Activated CD4-positive, alpha-beta T cell treated with anti-CD3 and anti-CD28 coated beads for 24 hours (primary cell): ENCODE measurements around the gene CIRBP.
"Not testable (repeated sequence)": the region's sequence is repeated elsewhere in the genome, so short reads cannot be mapped to it uniquely, and the experiment has no call there.

ENCODE experiments used
- DNase-seq, 2 donors: peaks; one replicate each; pipeline ENCODE4 v3.0.0-alpha.2; 2020; ENCODE audit warnings: low read depth in 2 of 2

Gene CIRBP

DNA sequence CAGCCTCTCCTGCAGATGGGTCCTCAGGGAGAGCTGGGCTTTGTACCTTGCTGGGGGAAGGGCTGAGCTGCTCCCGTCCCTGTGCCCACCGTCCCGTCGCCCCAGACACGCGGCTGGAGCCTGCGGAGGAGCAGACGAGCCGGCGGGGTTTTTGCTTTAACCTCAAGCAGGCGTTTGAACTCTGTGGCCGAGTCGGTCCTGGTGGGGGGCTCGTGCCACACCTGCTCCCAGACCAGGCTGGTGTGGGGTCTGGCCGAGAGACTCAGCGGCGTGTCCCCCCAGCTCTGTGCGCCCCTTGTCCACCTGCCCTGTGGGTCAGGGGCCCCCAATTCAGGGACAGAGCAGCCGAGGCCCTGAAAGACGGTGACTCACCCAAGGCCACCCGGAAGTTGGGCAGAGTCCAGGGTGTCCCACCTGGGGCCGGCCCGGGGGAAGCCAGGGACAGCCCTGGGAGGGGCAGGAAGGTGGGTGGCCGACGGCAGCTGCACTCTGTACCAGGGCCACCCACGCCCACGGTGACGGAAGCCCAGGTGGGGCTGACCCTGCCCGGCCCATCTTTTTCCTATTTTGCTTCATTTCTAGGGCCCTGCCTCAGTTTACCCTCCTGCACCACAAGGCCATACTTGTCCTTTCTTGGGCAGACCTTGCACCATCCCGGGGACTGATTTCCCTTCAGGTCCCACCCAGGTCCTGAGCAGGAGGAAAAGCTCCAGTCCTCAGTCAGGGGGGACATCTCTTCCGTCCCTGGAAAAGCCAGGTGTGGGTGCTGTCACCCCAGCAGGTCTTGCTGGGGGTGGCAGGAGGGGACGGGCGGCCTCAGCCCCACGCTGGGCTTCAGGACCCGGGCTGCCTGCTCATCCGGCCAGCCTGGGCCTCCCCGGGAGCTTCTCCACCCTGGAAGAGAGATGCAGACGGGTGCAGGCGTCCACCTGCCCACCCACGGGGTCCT, 21.8 kb downstream of the CIRBP start:
- no peak for DNase-seq

DNA sequence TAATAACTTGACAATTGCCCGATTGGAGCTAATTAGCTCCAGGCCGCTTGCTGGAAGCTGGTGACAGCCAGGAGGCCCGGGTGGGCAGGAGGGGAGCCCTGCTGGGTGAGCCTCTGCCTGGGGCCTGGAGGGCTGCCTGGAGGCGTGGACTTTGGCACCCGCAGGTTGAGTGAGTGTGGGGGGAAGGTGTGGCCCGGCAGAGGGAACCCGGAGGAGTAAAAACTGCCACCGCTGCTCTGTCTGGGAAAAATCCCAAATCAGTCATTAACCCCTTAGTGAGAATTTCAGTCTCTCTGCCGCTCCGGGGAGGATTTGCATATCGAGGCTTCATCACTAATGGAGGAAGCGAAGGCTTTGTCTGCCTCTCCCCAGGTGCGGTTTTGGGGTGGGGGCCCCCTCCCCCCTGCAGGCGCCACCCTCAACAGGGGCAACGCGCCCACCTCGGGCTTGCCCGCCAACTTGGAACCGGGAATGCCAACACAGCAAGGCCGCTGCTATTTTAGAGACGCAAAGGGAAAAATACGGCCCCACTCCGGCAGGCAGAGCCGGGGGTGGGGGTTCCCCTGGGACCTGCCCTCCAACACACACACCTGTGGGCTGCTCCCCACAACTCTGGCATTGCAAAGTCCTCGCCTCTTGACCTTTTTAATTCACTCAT, 22.8 kb downstream of the CIRBP start:
- DNase-seq = no peak

DNA sequence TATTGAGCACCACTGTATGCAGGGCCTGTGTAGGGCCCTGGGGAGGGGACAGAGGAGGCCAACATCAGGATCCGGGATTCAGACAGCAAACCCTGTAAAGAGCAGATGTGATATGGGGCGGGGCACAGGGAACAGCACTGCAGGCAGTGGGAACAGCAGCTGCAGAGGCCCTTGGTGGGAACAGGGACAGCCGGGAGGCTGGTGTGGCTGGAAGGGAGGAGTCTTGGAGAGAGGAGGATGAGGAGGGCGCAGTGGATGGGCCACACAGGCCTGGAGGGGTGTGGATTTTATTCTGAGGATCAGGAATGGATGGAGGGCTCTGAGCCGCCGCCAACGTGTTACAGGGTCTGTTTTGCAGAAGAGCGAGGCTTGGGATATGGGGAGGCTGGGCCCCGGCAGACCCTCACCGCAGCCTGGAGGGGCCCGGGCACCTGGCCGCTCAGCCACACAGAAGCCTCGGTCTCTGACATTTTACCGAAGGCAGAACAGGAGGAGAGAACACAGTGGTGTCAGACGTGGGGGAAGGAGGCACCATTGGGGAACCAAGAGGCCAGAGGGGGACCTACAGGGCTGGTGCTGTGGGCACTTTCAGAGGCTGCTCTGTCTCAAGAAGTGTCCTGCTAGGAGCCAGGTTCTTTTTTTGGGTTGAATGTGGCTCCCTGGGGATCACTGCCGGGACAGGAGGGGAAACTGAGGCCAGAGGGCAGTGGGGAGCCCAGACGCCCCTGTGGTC, 23.5 kb downstream of the CIRBP start:
- no peak for DNase-seq

DNA sequence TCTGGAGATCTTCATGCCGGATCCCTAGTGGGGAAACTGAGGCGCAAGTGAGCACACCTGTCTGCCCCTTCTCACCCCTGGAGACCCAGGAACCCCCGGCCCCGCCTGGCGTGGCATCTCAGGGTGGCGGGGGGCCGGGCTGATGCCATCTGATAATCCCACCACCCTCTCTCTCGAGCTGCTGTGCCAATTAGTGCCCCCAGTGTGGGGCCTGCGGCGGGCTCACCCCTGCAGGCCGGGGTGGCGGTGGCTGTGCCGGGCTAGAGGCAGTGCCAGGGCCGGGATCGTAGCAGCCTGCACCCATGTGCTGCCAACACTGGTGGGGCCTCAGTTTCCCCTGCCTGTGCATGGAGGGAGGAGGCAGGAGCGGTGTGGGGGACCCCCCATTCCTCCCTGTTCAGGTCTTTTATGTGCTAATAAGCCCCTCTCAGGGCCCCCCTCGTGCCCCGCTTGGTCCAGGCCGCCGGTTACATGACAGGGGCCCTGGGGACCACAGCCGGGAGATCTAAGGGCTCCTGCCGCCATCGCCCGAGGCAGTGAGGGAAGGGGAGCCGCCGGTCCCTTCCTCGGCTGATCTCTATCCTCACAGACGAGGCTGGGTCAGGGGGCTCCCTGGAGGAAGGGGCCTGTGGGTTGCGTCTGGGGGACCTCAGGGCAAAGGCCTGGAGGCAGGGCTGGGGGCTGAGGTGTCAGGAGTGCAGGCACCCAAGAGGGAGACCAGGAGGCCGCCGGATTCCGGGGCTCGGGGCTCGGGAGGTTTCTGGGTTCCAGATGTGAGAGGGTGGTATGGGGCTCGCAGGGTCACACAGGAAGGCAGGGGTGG, 24.9 kb downstream of the CIRBP start:
- DNase-seq = no peak

DNA sequence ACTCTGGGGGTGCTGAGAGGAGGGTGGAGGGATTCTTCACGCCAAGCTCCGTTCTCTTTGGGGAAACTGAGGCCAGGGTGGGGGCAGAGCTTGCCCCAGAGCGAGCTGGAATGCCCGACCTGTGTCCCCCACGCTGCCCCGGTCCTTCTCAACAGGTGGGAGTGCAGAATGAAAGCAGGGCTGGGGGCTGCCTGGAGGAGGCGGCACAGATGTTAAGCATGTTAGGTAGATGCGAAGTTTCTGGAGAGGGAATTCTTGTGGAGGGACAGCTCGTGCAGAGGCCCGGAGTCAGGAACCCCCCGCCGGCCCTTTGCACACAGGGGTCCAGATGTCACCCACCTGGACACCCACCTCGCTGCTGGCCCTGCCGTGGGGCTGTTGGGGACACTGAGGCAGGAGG, 25.6 kb downstream of the CIRBP start:
- no peak for DNase-seq

DNA sequence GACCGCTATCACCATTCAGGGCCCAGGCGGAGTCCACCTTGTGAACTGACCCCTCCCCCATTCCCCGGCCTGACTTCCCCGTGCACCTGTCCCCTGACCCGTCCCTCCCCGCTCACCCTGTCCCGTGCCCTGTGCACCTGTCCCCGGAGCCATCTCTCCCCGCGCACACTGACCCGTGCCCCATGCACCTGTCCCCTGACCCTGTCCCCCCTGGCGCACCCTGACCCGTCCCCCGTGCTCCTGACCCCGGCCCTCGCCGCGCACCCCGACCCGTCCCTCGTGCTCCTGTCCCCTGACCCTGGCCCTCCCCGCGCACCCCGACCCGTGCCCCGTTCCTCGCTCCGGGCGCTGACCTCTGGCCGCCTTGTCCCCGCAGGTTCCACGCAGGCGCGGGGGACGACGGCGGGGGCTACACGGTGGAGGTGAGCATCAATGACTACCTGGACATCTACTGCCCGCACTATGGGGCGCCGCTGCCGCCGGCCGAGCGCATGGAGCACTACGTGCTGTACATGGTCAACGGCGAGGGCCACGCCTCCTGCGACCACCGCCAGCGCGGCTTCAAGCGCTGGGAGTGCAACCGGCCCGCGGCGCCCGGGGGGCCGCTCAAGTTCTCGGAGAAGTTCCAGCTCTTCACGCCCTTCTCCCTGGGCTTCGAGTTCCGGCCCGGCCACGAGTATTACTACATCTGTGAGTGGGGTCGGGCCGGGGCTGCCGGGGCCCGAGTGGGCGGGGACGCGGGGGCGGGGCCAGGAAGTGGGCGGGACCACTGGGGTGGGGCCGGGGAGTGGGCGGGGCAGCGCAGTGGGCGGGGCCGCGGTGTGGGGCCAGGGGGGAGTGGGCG, 26.3 kb downstream of the CIRBP start:
- DNase-seq = no peak

DNA sequence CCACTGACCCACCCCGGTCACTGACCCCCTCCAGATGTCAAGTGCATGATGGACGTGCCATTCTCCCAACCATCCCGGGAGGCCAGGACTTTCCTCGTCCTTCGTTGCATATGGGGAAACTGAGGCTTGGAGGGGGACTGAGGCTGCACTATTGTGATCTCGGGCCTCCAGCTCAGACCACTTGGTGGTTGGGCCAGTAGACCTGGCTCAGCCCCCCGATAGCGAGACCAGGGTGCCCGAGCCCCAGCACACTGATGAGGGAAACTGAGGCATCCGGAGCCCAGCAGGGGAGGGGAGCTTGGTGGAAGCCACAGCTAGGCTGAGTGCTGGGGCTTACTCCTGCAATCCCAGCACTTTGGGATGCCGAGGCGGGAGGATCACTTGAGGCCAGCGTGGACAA, 26.9 kb downstream of the CIRBP start:
- DNase-seq = no peak

DNA sequence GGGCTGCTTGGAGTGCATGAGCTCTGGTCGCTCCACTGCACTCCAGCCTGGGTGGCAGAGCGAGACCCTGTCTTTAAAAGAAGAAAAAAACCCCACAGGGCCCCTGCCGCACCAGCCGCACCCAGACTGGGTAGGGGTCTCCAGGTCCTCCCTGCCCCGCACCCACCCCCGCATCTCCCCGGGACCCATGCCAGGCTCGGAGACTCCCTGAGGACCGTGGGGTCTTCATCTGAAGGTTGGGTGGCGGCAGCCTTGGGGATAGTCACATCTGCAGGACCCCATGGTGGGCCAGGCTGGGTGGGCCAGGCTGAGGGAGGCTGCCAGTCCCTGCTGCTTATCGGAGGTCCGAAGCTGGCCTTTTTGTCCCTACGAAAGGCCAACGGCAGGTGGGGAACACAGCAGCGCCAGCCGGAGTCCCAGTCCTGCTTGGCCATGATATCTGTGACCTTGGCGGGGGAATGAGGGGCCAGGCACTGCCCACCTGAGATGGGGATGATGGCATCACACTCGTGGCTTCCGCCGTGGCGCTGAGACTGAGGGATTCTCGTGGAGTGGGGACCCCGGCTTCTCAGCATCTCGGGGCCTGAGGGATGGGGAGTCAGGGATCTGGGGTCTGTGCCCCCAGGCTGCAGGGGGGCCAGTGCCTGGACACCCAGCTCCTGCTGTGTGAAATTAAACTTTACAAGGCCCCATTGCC, 27.6 kb downstream of the CIRBP start:
- no peak for DNase-seq

DNA sequence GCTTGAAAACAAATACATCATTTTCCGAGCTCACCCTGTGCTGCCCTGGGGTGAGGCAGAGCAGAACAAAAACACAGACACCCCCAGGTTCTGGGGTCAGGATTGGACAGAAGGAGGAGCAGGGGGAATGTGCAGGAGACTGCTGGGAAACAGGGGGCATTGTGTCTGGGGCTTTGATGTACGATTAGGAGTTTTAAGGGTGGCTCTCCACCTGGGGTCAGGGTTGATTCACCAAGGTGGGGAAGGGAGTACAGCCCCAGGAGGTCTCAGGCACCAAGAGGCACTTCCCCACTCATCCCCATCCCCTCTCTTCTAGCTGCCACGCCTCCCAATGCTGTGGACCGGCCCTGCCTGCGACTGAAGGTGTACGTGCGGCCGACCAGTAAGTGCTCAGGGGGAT, 29.1 kb downstream of the CIRBP start:
- no peak for DNase-seq

DNA sequence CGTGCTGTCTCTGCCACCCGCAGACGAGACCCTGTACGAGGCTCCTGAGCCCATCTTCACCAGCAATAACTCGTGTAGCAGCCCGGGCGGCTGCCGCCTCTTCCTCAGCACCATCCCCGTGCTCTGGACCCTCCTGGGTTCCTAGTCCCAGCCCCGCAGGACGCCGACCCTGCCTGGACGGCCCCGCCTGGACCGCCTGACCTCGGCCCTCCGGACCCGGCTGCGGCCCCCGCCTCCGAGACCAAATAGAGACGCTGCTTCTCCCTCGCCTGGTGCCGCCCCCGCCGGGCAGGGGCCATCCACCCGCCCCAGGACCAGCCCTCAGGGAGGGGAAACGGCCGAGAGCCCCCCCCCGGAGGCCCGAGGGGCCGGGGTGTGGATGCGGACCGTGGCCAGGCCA, 30.7 kb downstream of the CIRBP start:
- no peak for DNase-seq

DNA sequence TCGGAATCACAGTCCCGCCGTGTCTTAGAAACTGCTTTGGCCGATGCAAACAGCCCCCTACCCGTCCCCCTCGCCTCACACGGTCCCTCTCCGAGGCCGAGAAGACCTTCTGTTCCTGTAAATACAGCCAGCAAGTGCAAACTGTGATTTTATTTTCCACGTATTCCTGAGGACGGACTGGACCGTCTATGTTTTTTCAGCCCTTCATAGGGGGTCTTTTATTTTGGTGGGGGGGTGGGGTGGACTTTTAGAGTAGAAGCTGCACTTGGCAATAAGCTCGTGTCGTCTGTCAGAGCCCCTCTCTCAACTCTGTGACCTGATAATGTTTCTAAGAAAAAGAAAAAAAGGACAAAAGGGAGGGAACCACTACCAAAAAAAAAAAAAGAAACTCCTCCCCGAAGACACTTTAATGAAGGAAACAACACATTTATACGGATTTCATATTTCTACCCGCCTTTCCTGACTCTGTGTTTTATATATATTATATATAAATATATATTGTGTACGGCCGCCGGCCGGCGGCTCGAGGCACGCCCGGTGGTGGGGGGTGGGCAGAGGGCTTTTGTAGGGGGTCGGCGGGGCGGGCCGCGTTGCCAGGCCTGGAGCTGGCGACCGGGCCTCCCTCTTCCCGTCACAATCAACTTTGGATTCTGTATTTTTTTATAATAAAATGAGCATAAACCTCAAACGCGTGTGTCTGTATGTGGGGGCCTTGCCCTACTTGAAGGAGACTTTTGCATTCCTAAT, 31.8 kb downstream of the CIRBP start:
- no peak for DNase-seq

DNA sequence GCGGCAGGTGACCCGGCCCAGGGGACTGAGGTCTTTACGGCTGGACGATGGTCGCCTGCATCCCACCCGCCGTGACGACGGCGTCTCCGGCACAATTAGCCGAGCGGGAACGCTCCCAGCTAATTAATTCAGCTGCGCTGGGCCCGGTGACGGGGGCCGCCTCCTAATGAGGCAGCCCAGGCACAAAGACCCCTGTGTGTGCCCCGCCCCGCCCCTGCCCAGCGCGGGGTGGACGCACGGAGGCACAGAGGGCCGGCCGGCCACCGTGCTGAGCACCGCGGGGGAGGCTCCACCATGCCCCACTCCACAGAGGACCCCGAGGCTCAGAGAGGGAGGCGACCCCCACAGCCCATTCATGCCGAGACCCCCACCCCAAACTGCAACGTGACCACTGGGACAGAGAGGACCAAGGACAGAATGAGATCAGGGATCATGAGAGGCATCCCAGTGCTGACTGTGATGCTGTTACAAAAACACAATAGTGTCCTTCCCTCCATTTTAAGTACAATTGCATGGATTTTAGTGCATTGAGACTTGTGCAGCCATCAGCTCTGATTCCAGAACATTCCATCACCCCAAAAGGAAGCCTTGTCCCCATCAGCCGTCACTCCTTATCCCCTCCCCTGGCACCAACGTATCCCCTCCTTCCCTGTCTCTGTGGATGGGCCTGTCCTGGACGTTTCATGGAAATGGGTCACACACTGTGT, 33.6 kb downstream of the CIRBP start:
- DNase-seq = no peak

DNA sequence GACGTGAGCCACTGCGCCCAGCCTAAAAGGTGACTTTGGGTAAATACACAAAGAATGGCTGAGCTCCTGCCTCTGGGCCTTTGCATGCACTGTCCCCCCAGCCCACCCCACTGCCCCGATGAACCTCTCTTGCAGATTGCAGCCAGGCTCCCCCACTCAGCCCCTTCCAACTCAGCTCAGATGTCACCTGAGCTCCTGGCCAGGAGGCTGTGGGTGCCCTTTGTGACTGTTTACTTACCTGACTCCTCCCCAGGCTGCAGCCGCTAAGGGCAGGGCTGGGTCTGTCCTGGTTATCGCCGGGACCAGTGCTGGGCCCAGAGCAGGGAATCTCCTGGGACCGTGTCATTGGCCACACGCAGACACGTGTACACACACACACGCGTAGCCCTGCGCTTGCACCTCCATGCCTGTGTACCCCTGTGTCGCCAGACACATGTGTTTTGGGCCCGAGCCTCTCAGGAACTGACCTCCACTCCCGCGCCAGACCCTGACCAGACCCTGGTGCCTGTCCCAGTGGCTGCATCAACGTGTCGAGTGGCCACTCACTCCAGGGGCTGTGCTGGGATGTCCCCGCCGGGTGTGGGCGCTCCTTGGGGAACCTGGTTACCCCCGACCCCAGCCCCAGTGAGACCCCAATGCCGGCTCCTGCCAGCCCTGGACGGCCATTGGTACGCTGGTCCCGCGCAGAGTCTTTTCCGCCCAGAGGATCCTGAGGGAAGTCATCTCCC, 35.2 kb downstream of the CIRBP start:
- DNase-seq = no peak

DNA sequence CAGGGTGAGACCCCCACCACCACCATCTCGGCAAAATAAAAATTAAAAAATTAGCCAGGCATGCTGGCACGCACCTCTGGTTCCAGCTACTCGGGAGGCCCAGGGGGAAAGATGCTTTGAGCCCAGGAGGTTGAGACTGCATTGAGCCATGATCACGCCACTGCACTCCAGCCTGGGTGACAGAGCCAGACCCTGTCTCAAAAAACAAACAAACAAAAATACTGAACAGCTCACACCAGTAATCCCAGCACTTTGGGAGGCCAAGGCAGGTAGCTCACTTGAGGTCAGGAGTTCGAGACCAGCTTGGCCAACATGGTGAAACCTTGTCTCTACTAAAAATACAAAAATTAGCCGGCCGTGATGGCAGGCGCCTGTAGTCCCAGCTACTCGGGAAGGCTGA, 36.2 kb downstream of the CIRBP start:
- DNase-seq = not testable (repeated sequence)

DNA sequence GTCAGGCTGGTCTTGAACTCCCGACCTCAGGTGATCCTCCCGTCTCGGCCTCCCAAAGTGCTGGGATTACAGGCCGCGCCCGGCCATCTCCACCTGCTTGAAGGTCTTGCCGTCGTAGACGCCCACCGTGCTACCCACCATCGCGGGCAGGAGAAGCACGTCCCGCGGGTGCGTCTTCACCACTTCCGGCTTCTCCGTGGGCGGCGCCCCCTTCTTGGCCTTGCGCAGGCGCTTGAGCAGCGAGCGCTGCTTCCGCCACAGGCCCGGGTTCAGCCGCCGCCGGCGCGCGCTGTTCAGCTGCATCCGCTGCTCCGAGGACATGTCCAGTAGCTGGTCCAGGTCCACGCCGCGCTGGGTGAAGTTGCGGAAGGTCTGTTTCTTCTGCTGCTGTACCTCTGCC, 38.2 kb downstream of the CIRBP start:
- no peak for DNase-seq

DNA sequence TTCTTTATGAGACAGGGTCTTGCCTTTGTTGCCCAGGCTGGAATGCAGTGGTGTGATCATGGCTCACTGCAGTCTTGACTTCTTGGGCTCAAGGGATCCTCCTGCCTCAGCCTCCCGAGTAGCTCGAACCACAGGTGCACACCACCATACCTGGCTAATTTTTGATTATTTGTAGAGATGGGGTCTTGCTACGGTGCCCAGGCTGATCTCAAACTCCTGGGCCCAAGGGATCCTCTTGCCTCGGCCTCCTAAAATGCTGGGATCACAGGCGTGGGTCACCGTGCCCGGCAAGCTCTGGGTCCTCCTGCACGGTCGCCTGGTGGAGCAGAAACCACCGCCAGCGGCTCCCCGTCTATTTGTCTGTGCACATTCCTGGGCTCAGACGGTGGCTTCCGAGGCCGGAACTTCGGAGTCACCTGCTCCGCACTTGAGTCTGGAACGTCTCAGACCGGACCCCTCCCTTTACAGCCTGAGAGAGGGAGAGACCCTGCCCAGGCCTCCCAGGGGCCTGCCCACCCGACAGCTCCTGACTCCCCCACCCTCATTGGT, 38.7 kb downstream of the CIRBP start:
- DNase-seq = no peak

DNA sequence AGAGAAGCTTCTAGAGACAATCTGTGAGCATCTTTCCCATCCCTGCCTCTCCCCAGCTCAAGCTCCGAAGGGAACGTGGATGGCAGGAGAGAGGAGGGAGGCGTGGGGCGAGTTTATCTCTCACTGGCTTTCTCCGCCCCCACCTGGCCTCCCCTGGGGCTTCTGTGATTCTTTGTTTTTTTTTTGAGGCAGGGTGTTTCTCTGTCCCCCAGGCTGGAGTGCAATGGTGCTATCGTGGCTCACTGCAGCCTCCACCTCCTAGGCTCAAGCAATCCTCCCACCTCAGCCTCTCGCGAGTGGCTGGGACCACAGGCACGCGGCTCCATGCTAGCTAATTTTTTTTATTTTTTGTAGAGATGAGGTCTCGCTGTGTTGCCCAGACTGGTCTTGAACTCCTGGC, 39.6 kb downstream of the CIRBP start:
- DNase-seq = no peak
